Endodermal cell (in vitro differentiated cells): Measurements from ENCODE around the gene OR8K3. TPM values are rescaled to one million over a fixed set of nuclear protein-coding genes. Genes with fewer than 3 reads are reported as not detected.

Experiments
- DNase-seq: peaks from one replicate; pipeline ENCODE4 v3.0.0-alpha.2; 2017
- H3K27ac ChIP-seq: 2 replicates; pipeline ENCODE4 v1.5.1; 2013; ENCODE audit warnings: mild to moderate bottlenecking, low read depth, low read length, moderate library complexity
- H3K27me3 ChIP-seq: 2 replicates; pipeline ENCODE4 v1.6.1; 2013; ENCODE audit warnings: mild to moderate bottlenecking, low read length, moderate library complexity; ENCODE audit not compliant: insufficient read depth, control insufficient read depth, poor library complexity, severe bottlenecking
- H3K36me3 ChIP-seq: 2 replicates; pipeline ENCODE4 v1.7.0; 2013; ENCODE audit warnings: mild to moderate bottlenecking, low read length, moderate library complexity; ENCODE audit not compliant: control insufficient read depth, insufficient read depth
- H3K4me1 ChIP-seq: one replicate; pipeline ENCODE4 v1.7.0; 2013; ENCODE audit warnings: low read length; ENCODE audit not compliant: control insufficient read depth, insufficient read depth
- H3K4me3 ChIP-seq: 2 replicates; pipeline ENCODE4 v1.5.1; 2013; ENCODE audit warnings: mild to moderate bottlenecking, low read length, moderate library complexity
- H3K9ac ChIP-seq: 2 replicates; pipeline ENCODE4 v1.6.1; 2013; ENCODE audit warnings: mild to moderate bottlenecking, low read length, moderate library complexity; ENCODE audit not compliant: poor library complexity, severe bottlenecking; ENCODE audit errors: extremely low read depth
- H3K9me3 ChIP-seq: 2 replicates; pipeline ENCODE4 v1.6.1; 2013; ENCODE audit warnings: mild to moderate bottlenecking, low read length, moderate library complexity; ENCODE audit not compliant: control insufficient read depth
- H3K27ac Mint-ChIP-seq: 2 replicates; pipeline ENCODE4 v1.8.0; 2020; ENCODE audit warnings: mixed read lengths
- H3K27me3 Mint-ChIP-seq: 2 replicates; pipeline ENCODE4 v1.8.0; 2021; ENCODE audit warnings: mild to moderate bottlenecking, mixed read lengths; ENCODE audit not compliant: insufficient read depth
- H3K36me3 Mint-ChIP-seq: 2 replicates; pipeline ENCODE4 v1.8.0; 2020; ENCODE audit warnings: low read depth, mixed read lengths
- H3K4me1 Mint-ChIP-seq: 2 replicates; pipeline ENCODE4 v1.8.0; 2020; ENCODE audit warnings: mixed read lengths
- H3K4me3 Mint-ChIP-seq: 2 replicates; pipeline ENCODE4 v1.8.0; 2020; ENCODE audit warnings: mild to moderate bottlenecking, moderate library complexity, mixed read lengths
- H3K9me3 Mint-ChIP-seq: 2 replicates; pipeline ENCODE4 v1.8.0; 2020; ENCODE audit warnings: mild to moderate bottlenecking, mixed read lengths
- WGBS, 2 experiments: methylation state at CpG; one replicate each; pipeline versions ENCODE4 v1.1.5 to v1.1.7; 2013; ENCODE audit warnings: missing lambda C conversion rate in 2 of 2, mixed read lengths in 1 of 2; ENCODE audit not compliant: insufficient coverage in 1 of 2, insufficient read length in 1 of 2; 5-methylcytosine and 5-hydroxymethylcytosine counted together
- total RNA-seq, 2 donors: library from RNA; stranded (reverse); fragmentation: NEBNext Ultra II Directional in 1 of 2; extraction: Animal tissue kit (Norgen Biotek cat#: 25700) in 1 of 2; gene quantifications; 2 replicates in 1 of 2; 3 replicates in 1 of 2; pipeline ENCODE4 v1.2.1, GENCODE V29; 2021
- TF ChIP-seq, protein P1 (sequence below): fragments of 200-600 bp; sonication (generic); conservative IDR thresholded peaks from 2 replicates; pipeline ENCODE4 v1.5.0; 2021; ENCODE audit warnings: antibody characterized with exemption, mild to moderate bottlenecking

The OR8K3 gene
- total RNA-seq, 2 donors from 2014 or later: not detected

- TF ChIP-seq, protein P1, sequence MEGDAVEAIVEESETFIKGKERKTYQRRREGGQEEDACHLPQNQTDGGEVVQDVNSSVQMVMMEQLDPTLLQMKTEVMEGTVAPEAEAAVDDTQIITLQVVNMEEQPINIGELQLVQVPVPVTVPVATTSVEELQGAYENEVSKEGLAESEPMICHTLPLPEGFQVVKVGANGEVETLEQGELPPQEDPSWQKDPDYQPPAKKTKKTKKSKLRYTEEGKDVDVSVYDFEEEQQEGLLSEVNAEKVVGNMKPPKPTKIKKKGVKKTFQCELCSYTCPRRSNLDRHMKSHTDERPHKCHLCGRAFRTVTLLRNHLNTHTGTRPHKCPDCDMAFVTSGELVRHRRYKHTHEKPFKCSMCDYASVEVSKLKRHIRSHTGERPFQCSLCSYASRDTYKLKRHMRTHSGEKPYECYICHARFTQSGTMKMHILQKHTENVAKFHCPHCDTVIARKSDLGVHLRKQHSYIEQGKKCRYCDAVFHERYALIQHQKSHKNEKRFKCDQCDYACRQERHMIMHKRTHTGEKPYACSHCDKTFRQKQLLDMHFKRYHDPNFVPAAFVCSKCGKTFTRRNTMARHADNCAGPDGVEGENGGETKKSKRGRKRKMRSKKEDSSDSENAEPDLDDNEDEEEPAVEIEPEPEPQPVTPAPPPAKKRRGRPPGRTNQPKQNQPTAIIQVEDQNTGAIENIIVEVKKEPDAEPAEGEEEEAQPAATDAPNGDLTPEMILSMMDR: no peak
- Mint-ChIP-seq H3K4me1 (no peaks in the 10 kb centered on the region), H3K27ac (no peak overlapping the region), H3K27me3 (no peaks in the 10 kb centered on the region), H3K36me3 (no peaks in the 10 kb centered on the region), H3K9me3 (peaks cover under 1% of the 10 kb centered on the region), H3K4me3 (no peak overlapping the region)
- Histone ChIP-seq H3K27me3 (no peaks in the 10 kb centered on the region), H3K36me3 (no peaks in the 10 kb centered on the region), H3K27ac (no peak overlapping the region), H3K9ac (no peak overlapping the region), H3K9me3 (peaks cover under 1% of the 10 kb centered on the region), H3K4me1 (no peaks in the 10 kb centered on the region), H3K4me3 (no peak overlapping the region)
- 95 to 100% methylated on average over 3 to 34 of the region's 34 CpGs for WGBS, 2 experiments
- no peak for DNase-seq
Measured at GRCh38 chr11:56331861-56332491, 17.0 kb downstream of the OR8K3 start.

GRCh38 chr11:56333156-56333555, 18.2 kb downstream of the OR8K3 start:
- H3K36me3 Mint-ChIP-seq: no peaks in the 10 kb centered on the region
- no peak overlapping the region for H3K4me3 Mint-ChIP-seq
- no peaks in the 10 kb centered on the region for H3K4me1 Mint-ChIP-seq
- Histone ChIP-seq H3K4me1 (no peaks in the 10 kb centered on the region), H3K9me3 (no peaks in the 10 kb centered on the region), H3K27me3 (no peaks in the 10 kb centered on the region), H3K9ac (no peak overlapping the region), H3K4me3 (no peak overlapping the region), H3K36me3 (no peaks in the 10 kb centered on the region), H3K27ac (no peak overlapping the region)
- 89 to 93% methylated on average over 3 of the region's 3 CpGs for WGBS, 2 experiments
- TF ChIP-seq, protein P1: no peak
- no peaks in the 10 kb centered on the region for H3K9me3 Mint-ChIP-seq
- H3K27ac Mint-ChIP-seq: no peak overlapping the region
- no peak for DNase-seq
- no peaks in the 10 kb centered on the region for H3K27me3 Mint-ChIP-seq

- no peaks in the 10 kb centered on the region for H3K27me3 ChIP-seq
- H3K36me3 ChIP-seq: no peaks in the 10 kb centered on the region
- TF ChIP-seq, protein P1: no peak
- no peak overlapping the region for H3K4me3 ChIP-seq
- H3K4me1 ChIP-seq: no peaks in the 10 kb centered on the region
- H3K27ac ChIP-seq: no peak overlapping the region
- no peak overlapping the region for H3K9ac ChIP-seq
- Mint-ChIP-seq H3K4me3 (no peak overlapping the region), H3K9me3 (peaks cover 10% of the 10 kb centered on the region), H3K4me1 (peaks cover 10% of the 10 kb centered on the region), H3K27me3 (no peaks in the 10 kb centered on the region), H3K36me3 (no peaks in the 10 kb centered on the region), H3K27ac (no peak overlapping the region)
- no peak for DNase-seq
- peaks cover 5% of the 10 kb centered on the region for H3K9me3 ChIP-seq
Measured at GRCh38 chr11:56340289-56340688, 25.3 kb downstream of the OR8K3 start.
